ENCODE measurements around the gene CELSR1. TPM values are rescaled to one million over a fixed set of nuclear protein-coding genes. Genes with fewer than 3 reads are reported as not detected.

Gene CELSR1
- total RNA-seq, 1 donor from 2014 or later: 7.7 TPM

DNA sequence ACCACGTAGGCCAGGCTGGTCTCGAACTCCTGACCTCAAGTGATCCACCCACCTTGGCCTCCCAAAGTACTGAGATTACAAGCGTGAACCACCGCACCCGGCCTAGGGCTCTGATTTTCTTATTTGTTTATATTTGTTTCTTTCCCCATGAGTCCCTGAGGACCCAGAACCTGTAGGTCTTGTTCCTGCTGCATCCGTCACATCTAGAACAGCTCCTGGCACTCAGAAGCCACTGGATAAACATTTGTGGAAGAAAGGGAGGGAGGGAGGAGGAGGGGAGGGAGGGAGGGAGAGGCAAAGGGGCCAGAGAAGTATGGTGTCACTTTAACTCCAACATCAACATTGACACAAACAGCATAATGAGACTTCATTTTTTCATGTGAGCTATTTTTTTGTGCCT lies 67.7 kb downstream of the CELSR1 start:
- Mint-ChIP-seq H3K9me3 (ENCODE audit: unreplicated experiment) (no peaks in the 10 kb centered on the region), H3K4me1 (ENCODE audit: unreplicated experiment) (no peaks in the 10 kb centered on the region), H3K27ac (ENCODE audit: unreplicated experiment) (no peak overlapping the region), H3K36me3 (ENCODE audit: low read depth, unreplicated experiment) (no peaks in the 10 kb centered on the region), H3K4me3 (ENCODE audit: unreplicated experiment) (no peak overlapping the region), H3K27me3 (ENCODE audit: unreplicated experiment) (peaks cover 18% of the 10 kb centered on the region)
- TF ChIP-seq, protein P1, sequence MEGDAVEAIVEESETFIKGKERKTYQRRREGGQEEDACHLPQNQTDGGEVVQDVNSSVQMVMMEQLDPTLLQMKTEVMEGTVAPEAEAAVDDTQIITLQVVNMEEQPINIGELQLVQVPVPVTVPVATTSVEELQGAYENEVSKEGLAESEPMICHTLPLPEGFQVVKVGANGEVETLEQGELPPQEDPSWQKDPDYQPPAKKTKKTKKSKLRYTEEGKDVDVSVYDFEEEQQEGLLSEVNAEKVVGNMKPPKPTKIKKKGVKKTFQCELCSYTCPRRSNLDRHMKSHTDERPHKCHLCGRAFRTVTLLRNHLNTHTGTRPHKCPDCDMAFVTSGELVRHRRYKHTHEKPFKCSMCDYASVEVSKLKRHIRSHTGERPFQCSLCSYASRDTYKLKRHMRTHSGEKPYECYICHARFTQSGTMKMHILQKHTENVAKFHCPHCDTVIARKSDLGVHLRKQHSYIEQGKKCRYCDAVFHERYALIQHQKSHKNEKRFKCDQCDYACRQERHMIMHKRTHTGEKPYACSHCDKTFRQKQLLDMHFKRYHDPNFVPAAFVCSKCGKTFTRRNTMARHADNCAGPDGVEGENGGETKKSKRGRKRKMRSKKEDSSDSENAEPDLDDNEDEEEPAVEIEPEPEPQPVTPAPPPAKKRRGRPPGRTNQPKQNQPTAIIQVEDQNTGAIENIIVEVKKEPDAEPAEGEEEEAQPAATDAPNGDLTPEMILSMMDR (IDR thresholded peaks at IDR 0.05; ENCODE audit: unreplicated experiment): no peak
- no peak for DNase-seq (ENCODE audit: low spot score)

DNA sequence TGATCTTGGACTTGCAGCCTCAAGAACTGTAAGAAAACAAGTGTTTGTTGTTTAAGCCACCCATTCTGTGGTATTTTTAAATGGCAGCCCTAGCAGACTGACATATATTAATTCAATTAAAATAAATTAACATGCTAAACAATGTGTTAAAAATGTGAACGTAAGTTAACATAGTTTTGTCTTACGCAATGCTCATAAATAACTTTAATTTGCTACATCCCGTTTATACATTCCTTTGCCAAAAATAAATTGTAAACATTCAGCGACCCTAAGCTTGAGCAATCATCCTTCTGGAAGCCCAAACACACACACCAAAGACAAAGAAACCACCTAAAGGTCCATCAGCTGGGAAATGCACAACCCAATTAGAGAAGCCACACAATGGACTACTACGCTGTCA lies 70.4 kb downstream of the CELSR1 start:
- TF ChIP-seq, protein P1 (IDR thresholded peaks at IDR 0.05; ENCODE audit: unreplicated experiment): no peak
- no peaks in the 10 kb centered on the region for H3K9me3 Mint-ChIP-seq (ENCODE audit: unreplicated experiment)
- no peaks in the 10 kb centered on the region for H3K36me3 Mint-ChIP-seq (ENCODE audit: low read depth, unreplicated experiment)
- DNase-seq (ENCODE audit: low spot score): no peak
- no peaks in the 10 kb centered on the region for H3K4me1 Mint-ChIP-seq (ENCODE audit: unreplicated experiment)
- H3K27ac Mint-ChIP-seq (ENCODE audit: unreplicated experiment): no peak overlapping the region
- no peak overlapping the region for H3K4me3 Mint-ChIP-seq (ENCODE audit: unreplicated experiment)
- H3K27me3 Mint-ChIP-seq (ENCODE audit: unreplicated experiment): peaks cover 15% of the 10 kb centered on the region

DNA sequence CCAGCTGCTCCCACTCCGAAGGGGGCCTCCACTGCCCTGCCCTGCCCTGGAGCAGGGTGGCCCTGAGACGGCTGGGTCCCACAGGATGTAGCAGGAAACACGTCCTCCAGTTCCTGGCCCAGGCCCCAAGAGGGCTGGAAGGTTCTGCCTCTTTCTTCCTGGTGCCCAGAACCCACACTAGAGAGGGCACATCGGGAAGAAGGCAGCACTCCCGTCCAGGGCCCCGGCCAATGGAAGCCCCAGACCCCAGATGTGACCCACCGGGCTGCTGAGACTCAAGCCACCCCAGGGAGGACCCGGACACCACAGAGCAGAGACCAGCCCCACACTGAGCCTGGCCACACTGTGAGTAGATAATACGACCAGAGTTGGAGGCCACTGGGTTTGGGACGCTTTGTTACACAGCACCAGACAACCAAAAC lies 71.2 kb downstream of the CELSR1 start:
- H3K27me3 Mint-ChIP-seq (ENCODE audit: unreplicated experiment): peaks cover 15% of the 10 kb centered on the region
- no peaks in the 10 kb centered on the region for H3K4me1 Mint-ChIP-seq (ENCODE audit: unreplicated experiment)
- no peaks in the 10 kb centered on the region for H3K9me3 Mint-ChIP-seq (ENCODE audit: unreplicated experiment)
- no peak overlapping the region for H3K27ac Mint-ChIP-seq (ENCODE audit: unreplicated experiment)
- no peak overlapping the region for H3K4me3 Mint-ChIP-seq (ENCODE audit: unreplicated experiment)
- H3K36me3 Mint-ChIP-seq (ENCODE audit: low read depth, unreplicated experiment): no peaks in the 10 kb centered on the region
- DNase-seq (ENCODE audit: low spot score): no peak
- TF ChIP-seq, protein P1 (IDR thresholded peaks at IDR 0.05; ENCODE audit: unreplicated experiment): no peak

DNA sequence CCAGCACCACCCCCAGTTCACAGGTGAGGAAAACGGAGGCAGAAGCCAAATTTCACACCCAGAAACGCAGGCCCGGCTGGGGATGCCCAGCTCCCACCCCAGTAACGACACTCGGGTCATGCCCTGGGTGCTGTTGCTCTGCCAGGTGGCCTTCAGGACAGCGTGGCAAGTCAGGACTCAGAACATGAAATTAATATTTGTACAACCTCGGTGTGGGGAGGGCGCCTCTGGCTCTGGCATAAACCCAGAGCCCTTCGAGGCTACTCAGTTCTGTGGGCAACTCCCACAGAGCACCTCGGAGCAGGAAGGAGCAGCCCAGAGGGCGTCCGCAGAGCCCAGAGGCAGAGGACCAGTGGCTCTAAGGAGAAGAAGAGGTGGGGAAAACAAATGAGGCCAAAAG lies 71.6 kb downstream of the CELSR1 start:
- peaks cover 15% of the 10 kb centered on the region for H3K27me3 Mint-ChIP-seq (ENCODE audit: unreplicated experiment)
- H3K27ac Mint-ChIP-seq (ENCODE audit: unreplicated experiment): no peak overlapping the region
- no peaks in the 10 kb centered on the region for H3K36me3 Mint-ChIP-seq (ENCODE audit: low read depth, unreplicated experiment)
- H3K9me3 Mint-ChIP-seq (ENCODE audit: unreplicated experiment): no peaks in the 10 kb centered on the region
- H3K4me1 Mint-ChIP-seq (ENCODE audit: unreplicated experiment): no peaks in the 10 kb centered on the region
- TF ChIP-seq, protein P1 (IDR thresholded peaks at IDR 0.05; ENCODE audit: unreplicated experiment): no peak
- no peak overlapping the region for H3K4me3 Mint-ChIP-seq (ENCODE audit: unreplicated experiment)
- no peak for DNase-seq (ENCODE audit: low spot score)

DNA sequence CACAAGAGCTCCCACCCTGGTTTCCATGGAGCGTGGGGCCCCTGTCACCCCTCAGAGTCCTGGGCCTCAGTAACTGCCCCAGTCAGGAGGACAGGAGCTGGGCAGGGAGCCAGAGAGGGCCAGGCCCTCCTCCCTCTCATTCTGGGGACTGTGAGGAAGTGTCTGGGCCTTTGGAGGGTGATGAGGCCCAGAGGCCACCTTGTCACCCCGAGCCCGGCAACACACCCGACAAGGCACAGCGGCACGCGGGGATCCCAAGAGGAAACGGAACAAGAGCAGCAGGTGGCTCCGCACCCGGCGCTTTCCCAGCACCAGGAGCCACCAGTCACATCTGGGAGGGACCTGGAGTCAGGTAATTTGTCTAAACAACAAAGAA lies 72.1 kb downstream of the CELSR1 start:
- Mint-ChIP-seq H3K27ac (ENCODE audit: unreplicated experiment) (no peak overlapping the region), H3K27me3 (ENCODE audit: unreplicated experiment) (peaks cover 15% of the 10 kb centered on the region), H3K4me3 (ENCODE audit: unreplicated experiment) (no peak overlapping the region)

More for the DNA sequence above, 72.1 kb downstream of the CELSR1 start:
- Mint-ChIP-seq H3K36me3 (ENCODE audit: low read depth, unreplicated experiment) (no peaks in the 10 kb centered on the region), H3K4me1 (ENCODE audit: unreplicated experiment) (no peaks in the 10 kb centered on the region), H3K9me3 (ENCODE audit: unreplicated experiment) (no peaks in the 10 kb centered on the region)
- no peak for DNase-seq (ENCODE audit: low spot score)
- TF ChIP-seq, protein P1 (IDR thresholded peaks at IDR 0.05; ENCODE audit: unreplicated experiment): no peak

Measured in endothelial cell (in vitro differentiated cells).